Activated CD8-positive, alpha-beta memory T cell treated with anti-CD3 and anti-CD28 coated beads, Interleukin-2, amount 50 U/mL, for 4 hours (primary cell): Measurements from ENCODE around the gene GRAMD2A.
"Not testable (repeated sequence)": the region's sequence is repeated elsewhere in the genome, so short reads cannot be mapped to it uniquely, and the experiment has no call there.

Source experiments
- DNase-seq: peaks from one replicate; pipeline ENCODE4 v3.0.0-alpha.2; 2020

GRAMD2A gene

DNA sequence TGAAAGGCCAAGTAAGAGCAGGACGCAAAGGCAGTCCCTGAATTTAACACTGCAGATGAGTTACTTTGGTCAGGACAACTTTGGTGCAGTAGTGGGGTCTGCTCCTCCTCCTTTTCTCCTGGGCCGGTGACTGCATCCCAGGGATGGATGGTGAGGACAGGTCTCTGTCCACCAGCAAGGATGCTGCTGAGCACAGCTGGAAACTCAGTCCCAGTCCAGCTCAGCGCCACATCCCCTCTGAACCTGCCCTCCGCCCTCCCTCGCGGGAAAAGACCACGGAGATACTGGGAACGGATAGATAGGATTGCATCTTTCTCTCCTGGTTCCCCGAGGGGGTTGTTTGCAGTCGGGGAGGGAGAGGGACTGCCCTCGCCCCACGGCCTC, 13.8 kb downstream of the GRAMD2A start:
- no peak for DNase-seq

DNA sequence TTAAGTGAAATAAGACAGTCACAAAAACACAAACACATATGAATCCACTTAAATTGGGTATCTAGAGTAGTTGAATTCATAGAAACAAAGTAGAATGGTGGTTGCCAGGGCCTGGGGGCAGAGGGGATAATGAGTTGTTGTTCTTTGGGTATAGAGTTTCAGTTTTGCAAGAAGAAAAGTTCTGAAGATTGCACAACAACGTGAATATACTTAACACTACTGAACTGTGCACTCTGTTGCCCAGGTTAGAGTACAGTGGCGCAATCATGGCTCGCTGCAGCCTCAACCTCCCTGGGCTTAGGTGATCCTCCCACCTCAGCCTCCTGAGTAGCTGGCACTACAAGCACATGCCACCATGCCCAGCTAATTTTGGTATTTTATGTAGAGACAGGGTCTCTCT, 14.9 kb downstream of the GRAMD2A start:
- DNase-seq, result no peak

GRCh38 chr15:72182244-72182643, 15.3 kb downstream of the GRAMD2A start:
- no peak for DNase-seq

- no peak for DNase-seq
Measured at GRCh38 chr15:72180761-72181324, 16.7 kb downstream of the GRAMD2A start.

DNA sequence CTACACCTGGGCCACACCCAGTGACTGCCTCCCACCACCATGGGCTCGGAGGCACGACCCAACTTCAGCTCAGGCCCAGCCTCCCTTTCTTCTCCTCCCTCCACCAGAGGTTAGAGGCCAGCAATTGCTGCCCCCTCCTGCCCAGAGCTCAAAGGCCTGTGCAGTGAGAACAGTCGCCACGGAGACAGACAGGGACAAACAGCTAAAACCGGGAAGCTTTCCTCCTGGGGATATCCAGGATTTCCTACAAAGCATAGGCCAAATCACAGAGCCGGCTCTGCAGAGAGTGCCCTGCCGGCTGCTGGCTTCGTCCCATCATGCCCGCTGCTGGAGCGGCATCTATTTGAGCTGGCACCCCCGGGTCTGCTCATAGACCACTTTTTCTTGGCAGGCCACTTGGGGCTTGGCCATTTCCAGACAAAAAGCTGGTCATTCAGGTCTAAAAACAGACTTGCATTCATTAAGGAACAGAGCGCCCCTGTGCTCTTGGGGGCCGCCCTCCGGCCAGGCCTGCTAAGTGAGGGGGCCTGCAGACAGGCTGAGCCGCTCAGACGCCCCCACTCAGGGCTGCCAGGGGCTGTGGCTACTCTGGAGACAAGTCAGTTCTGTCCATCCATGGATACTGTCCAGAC, 17.5 kb downstream of the GRAMD2A start:
- DNase-seq, result no peak

- DNase-seq, result no peak
Measured at GRCh38 chr15:72178976-72179585, 18.5 kb downstream of the GRAMD2A start.

DNA sequence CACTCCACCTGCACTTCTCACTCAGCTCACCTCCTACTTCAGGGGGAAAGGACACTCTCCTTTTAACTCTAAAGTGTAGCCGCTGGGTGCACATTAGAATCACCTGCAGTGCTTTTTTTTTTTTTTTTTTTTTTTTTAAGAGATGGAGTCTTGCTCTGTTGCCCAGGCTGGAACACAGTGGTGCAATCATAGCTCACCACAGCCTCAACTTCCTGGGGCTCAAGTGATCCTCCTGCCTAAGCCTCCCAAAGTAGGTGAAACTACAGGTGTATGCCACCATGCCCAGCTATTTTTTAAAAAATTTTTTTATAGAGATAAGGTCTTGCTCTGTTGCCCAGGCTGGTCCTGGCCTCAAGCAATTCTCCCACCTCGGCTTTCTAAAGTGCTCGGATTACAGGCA, 20.8 kb downstream of the GRAMD2A start:
- no peak for DNase-seq

DNA sequence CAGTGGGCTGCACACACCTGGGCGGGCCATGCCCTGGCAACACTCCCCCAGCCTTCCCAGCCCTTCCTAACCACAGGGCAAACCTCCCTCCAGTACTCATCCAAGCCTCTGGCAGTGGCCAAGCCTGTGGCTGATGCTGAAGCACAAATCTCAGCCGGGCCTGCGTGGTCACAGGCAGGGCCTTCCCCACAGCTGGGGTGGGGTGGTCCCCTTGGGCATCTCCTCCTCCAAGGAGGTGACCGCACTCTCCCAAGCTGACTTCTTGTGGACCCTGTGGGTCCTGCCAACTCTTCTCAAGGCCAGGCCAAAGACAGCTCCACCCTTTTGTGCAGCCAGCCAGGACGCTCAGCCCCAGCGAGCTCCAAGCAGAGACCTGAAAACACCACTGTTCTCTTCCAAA, 21.4 kb downstream of the GRAMD2A start:
- no peak for DNase-seq

DNA sequence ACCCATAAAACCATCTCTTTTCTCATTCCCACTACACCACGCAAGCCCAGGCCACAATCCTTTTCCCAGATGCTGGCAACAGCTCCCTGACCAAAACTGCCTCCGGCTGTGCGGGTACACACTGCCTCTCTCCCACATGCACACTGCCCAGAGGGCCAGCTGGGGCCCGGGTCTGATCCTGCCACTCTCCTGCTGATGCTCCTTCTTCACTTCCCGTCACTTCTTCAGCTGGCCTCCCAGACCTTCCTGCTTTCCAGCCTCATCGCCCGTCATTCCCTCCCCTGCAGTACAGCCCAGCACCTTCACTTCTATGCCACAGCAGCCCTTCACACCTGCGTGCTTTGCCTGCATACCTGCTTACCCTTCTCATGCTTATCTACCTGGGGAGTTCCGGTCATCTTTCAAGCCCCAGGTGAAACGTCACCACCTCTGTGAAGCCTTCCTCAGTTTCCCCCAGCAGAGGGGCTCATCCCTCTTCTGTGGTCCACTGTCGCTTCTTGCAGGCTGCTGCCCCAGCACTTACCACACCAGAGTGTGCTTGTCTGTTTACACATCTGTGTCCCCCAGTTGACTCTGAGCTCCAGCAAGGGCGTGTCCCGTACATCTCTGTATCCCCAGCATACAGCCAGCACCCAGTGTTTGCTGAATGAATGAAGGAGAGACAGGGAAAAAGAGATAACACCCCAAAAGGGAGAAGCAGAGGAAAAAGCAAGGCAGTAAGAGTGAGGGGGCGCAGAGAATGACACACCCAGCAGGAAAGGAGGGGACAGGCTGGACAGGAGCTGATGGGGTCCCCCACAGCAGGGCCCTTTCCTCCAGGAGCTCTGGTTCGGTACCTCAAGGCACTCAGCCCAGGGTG, 22.2 kb downstream of the GRAMD2A start:
- DNase-seq, result no peak

DNA sequence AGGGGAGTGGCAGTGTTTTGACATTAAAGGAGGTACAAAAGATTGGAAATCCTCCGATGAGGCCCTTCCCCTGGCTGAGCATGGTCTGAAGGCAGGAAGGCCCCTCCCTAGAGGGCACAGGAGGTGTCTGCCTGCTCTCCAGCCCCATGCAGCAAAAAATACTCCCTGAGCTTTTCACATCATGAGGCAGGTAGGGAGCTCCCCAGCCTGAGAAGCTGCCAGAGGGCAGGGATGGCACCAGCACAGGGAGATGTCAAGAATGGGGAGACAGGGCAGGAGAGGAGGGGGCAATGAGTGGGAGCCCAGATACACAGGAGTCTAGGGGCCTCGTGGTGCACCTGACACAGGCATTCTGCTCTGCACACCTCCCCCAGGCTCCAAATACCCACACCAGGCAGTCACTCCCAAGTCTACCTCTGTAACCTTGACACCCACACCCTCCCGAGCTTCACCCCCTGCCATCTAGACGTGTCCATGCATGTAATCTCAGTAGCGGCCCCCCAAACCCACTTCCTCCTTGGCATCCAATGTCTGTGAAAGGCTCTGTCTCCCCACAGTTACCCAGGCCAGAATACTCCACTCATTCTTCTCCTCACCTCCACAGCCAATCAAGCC, 22.9 kb downstream of the GRAMD2A start:
- no peak for DNase-seq

GRCh38 chr15:72173864-72174550, 23.6 kb downstream of the GRAMD2A start:
- no peak for DNase-seq

DNA sequence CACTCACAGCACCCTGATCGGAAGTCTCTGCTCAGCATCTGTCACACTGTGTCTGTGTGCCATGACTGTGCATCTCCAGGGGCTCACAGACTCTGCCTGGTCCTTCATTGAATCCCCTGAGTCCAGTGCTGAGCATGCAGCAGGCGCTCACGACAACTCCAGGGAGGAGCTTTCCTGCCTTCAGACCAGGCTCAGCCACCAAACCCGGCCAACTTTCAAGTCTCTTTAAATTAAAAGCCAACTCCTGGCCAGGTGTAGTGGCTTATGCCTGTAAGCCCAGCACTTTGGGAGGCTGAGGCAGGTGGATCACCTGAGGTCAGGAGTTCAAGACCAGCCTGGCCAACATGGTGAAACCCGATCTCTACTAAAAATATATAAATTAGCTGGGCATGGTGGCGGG, 24.2 kb downstream of the GRAMD2A start:
- no peak for DNase-seq

GRCh38 chr15:72172796-72173195, 24.8 kb downstream of the GRAMD2A start:
- DNase-seq, result no peak

DNA sequence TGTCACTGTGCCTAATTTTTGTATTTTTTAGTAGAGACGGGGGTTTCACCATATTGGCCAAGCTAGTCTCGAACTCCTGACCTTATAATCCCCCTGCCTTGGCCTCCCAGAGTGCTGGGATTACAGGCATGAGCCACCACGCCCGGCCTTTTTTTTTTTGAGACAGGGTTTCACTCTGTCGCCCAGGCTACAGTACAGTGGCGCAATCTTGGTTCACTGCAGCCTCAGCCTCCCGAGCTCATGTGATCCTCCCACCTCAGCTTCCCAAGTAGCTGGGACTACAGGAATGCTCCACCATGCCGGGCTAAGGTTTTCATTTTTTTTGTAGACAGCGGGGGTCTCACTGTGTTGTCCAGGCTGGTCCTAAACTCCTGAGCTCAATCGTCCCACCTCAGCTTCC, 25.6 kb downstream of the GRAMD2A start:
- not testable (repeated sequence) for DNase-seq

- DNase-seq, result no peak
Measured at GRCh38 chr15:72170691-72171090, 26.9 kb downstream of the GRAMD2A start.

GRCh38 chr15:72169921-72170611, 27.5 kb downstream of the GRAMD2A start:
- DNase-seq, result no peak

DNA sequence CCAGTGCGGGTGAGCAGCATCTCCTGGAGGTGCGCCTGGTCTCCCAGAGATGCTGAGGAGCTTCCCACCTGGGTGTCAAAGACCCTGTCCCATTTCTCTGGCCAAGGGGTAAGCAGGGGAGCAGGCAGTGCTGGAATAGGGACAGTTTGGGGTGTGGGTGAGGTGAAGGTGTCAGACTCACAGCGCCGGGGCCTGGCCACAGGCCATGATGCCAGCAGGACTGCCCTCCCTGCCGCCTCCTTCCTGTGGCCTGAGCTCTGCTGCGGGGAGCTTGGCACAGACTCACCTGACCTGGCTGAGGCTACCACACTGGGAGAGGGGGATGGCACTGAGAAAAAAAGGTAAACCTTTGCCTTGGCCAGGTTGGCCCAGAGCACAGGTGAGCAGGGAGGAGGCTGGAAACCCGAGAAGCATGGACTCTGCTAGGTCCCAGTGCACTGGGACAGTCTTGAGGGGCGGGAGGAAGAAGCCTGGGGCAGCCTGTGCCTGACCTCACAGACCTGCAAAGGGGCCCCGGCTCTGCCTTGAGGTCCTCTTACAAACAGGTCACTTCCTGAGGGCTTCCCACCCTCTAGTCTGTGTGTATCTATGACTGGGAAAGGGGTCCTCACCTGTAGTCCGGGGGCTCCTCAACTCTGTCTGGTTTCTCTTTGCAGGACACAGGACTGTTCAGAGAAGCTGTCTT, 28.2 kb downstream of the GRAMD2A start:
- no peak for DNase-seq

DNA sequence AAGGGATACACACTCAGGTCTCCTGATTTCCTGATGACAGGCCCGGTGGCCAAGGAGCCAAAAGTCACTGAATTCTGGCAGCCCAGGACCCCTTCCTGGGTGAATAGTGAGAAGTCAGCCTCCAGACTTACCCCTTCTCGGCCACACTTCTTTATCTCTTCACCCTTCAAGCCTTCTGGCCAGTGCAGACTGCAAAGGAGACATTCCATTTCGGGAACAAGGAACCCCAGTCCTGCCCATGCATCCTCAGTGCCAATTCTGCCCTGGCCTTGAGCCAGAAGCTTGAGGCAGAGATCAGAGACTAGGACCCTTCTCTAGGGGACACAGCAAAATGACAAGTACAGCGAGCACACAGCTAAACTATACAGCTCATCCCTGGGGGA, 28.8 kb downstream of the GRAMD2A start:
- DNase-seq, result no peak

DNA sequence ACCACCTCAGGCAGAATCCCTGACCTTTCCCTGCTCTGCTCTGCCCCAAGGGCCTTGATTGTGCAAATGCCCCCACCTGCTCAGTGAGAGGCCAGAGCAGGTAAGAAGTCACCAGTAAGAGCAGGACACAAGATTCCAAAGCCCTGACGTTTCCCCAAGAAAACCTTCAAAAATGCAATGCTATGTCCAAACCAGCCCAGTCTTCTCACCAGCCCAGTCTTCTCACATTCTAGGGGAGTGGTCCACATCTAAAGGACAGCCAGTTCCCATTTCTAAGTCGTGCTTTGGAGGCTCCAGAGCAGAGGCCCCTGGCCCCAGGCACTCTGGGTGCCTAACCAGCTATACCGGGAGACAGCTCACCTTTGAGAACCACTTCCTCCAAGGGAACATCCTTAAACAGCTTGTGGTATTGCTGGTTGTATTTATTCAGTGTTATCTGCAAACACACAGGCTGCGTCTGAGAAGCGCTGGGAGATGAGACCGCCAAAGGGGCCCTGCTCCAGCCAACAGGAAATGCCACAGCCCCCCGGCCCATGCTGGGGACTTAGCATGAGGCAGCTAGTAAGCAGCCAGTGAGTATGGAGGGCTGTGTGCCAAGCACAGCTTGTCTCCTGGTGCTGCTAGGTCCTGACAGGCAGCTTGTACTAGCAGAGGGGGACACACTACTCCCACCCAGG, 29.3 kb downstream of the GRAMD2A start:
- no peak for DNase-seq

GRCh38 chr15:72167445-72167844, 30.1 kb downstream of the GRAMD2A start:
- DNase-seq, result no peak
